Trophoblast cell (in vitro differentiated cells and primary cell): Measurements from ENCODE around the gene ADARB2.

ENCODE experiments used
- DNase-seq, 2 donors: peaks; one replicate each; pipeline ENCODE4 v3.0.0-alpha.2; 2016
- H2AFZ ChIP-seq: 2 replicates; pipeline ENCODE4 v1.6.1; 2013; ENCODE audit warnings: low read length, moderate library complexity, mild to moderate bottlenecking; ENCODE audit not compliant: insufficient read depth, poor library complexity
- H2AK5ac ChIP-seq: 2 replicates; pipeline ENCODE4 v1.6.1; 2013; ENCODE audit warnings: mild to moderate bottlenecking, low read length
- H2BK120ac ChIP-seq: 2 replicates; pipeline ENCODE4 v1.6.1; 2013; ENCODE audit warnings: low read length, mild to moderate bottlenecking, moderate library complexity; ENCODE audit not compliant: insufficient read depth, poor library complexity
- H2BK12ac ChIP-seq: 2 replicates; pipeline ENCODE4 v1.6.1; 2013; ENCODE audit warnings: mild to moderate bottlenecking, low read length, moderate library complexity
- H2BK5ac ChIP-seq: 2 replicates; pipeline ENCODE4 v1.6.1; 2013; ENCODE audit warnings: low read length, low read depth, moderate library complexity, mild to moderate bottlenecking; ENCODE audit not compliant: poor library complexity
- H3K14ac ChIP-seq: 2 replicates; pipeline ENCODE4 v1.6.1; 2013; ENCODE audit warnings: mild to moderate bottlenecking, low read length
- H3K18ac ChIP-seq: 2 replicates; pipeline ENCODE4 v1.6.1; 2013; ENCODE audit warnings: mild to moderate bottlenecking, low read length
- H3K23ac ChIP-seq: 2 replicates; pipeline ENCODE4 v1.6.1; 2013; ENCODE audit warnings: low read length
- H3K27ac ChIP-seq: 2 replicates; pipeline ENCODE4 v1.5.1; 2013; ENCODE audit warnings: low read depth, mild to moderate bottlenecking, inconsistent platforms, low read length, moderate library complexity
- H3K27me3 ChIP-seq: 2 replicates; pipeline ENCODE4 v1.6.1; 2013; ENCODE audit warnings: inconsistent platforms, mild to moderate bottlenecking, low read length, moderate library complexity; ENCODE audit not compliant: insufficient read depth
- H3K36me3 ChIP-seq, 2 experiments: 1 replicate in 1 of 2; 2 replicates in 1 of 2; pipeline ENCODE4 v1.6.1; 2013; ENCODE audit warnings: low read length in 2 of 2, mild to moderate bottlenecking in 2 of 2, moderate library complexity in 1 of 2; ENCODE audit not compliant: insufficient read depth in 2 of 2, control insufficient read depth in 1 of 2
- H3K4ac ChIP-seq: 2 replicates; pipeline ENCODE4 v1.6.1; 2013; ENCODE audit warnings: low read depth, mild to moderate bottlenecking, low read length, moderate library complexity
- H3K4me1 ChIP-seq, 2 experiments: 1 replicate in 1 of 2; 2 replicates in 1 of 2; pipeline ENCODE4 v1.6.1; 2013; ENCODE audit warnings: low read length in 2 of 2, mild to moderate bottlenecking in 2 of 2, moderate library complexity in 1 of 2; ENCODE audit not compliant: insufficient read depth in 2 of 2, control insufficient read depth in 1 of 2
- H3K4me2 ChIP-seq: 2 replicates; pipeline ENCODE4 v1.6.1; 2013; ENCODE audit warnings: inconsistent platforms, mild to moderate bottlenecking, low read length, moderate library complexity
- H3K4me3 ChIP-seq: 2 replicates; pipeline ENCODE4 v1.5.1; 2013; ENCODE audit warnings: mild to moderate bottlenecking, low read depth, low read length, inconsistent platforms
- H3K79me1 ChIP-seq: one replicate; pipeline ENCODE4 v1.6.1; 2013; ENCODE audit warnings: low read length
- H3K79me2 ChIP-seq: 2 replicates; pipeline ENCODE4 v1.6.1; 2013; ENCODE audit warnings: low read length, mild to moderate bottlenecking; ENCODE audit not compliant: control insufficient read depth, insufficient read depth, poor library complexity
- H3K9ac ChIP-seq: 2 replicates; pipeline ENCODE4 v1.6.1; 2013; ENCODE audit warnings: mild to moderate bottlenecking, low read length
- H3K9me3 ChIP-seq: 2 replicates; pipeline ENCODE4 v1.6.1; 2013; ENCODE audit warnings: low read depth, mild to moderate bottlenecking, control low read depth, inconsistent platforms, low read length; ENCODE audit not compliant: insufficient read depth
- H4K12ac ChIP-seq: 2 replicates; pipeline ENCODE4 v1.6.1; 2013; ENCODE audit warnings: low read depth, mild to moderate bottlenecking, low read length, moderate library complexity
- H4K8ac ChIP-seq: 2 replicates; pipeline ENCODE4 v1.6.1; 2013; ENCODE audit warnings: low read depth, mild to moderate bottlenecking, low read length, moderate library complexity
- H4K91ac ChIP-seq: one replicate; pipeline ENCODE4 v1.6.1; 2013; ENCODE audit warnings: low read depth, mild to moderate bottlenecking, low read length, moderate library complexity
- WGBS: extraction: QIAGEN DNeasy Blood & Tissue Kit; methylation state at CpG from one replicate; pipeline ENCODE4 v1.1.7; 2013; ENCODE audit warnings: missing lambda C conversion rate; ENCODE audit not compliant: insufficient read length, insufficient coverage; ENCODE audit errors: extremely low coverage; 5-methylcytosine and 5-hydroxymethylcytosine counted together

Gene ADARB2

DNA sequence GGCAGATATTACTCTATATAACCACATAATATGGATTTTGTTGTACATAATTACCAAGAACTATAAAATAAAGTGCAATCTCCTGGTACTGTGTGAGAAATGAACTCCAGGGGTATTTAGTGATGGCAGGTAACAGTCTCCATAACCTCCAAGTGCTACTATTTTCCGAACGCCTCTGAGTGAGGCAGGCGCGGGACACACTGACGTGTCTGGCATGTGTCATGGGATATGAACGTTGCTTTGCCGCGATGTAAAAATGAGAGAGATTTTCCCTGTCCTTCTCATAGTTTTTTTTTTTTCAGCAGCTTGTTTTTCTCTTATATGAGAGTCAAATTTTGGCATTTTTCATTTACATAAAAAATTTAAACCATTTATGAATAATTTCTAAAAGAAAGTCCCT is 3.6 kb downstream of the ADARB2 start:
- H2BK120ac ChIP-seq = no peak overlapping the region
- H3K79me1 ChIP-seq = no peaks in the 10 kb centered on the region
- H2BK5ac ChIP-seq = no peak overlapping the region
- no peak overlapping the region for H4K12ac ChIP-seq
- H2AFZ ChIP-seq = no peak overlapping the region
- peaks cover 21% of the 10 kb centered on the region for H3K27me3 ChIP-seq
- no peak overlapping the region for H3K4me3 ChIP-seq
- peaks cover 8% of the 10 kb centered on the region in 2 experiments for H3K4me1 ChIP-seq
- no peak overlapping the region for H3K4ac ChIP-seq
- no peaks in the 10 kb centered on the region for H3K36me3 ChIP-seq
- no peak overlapping the region for H2AK5ac ChIP-seq
- no peak overlapping the region for H3K14ac ChIP-seq
- H3K79me2 ChIP-seq = no peaks in the 10 kb centered on the region
- H4K8ac ChIP-seq = no peak overlapping the region
- H3K9ac ChIP-seq = no peak overlapping the region
- DNase-seq = no peak
- H3K27ac ChIP-seq = no peak overlapping the region
- no peak overlapping the region for H4K91ac ChIP-seq
- no peak overlapping the region for H3K23ac ChIP-seq
- no peak overlapping the region for H3K4me2 ChIP-seq
- no peak overlapping the region for H2BK12ac ChIP-seq
- H3K9me3 ChIP-seq = no peaks in the 10 kb centered on the region
- no CpG with 5 or more reads among the region's 8 CpGs for WGBS
- no peak overlapping the region for H3K18ac ChIP-seq

GRCh38 chr10:1732564-1732996 is 4.7 kb downstream of the ADARB2 start:
- Histone ChIP-seq H2BK5ac (no peak overlapping the region), H4K8ac (no peak overlapping the region), H3K4me3 (no peak overlapping the region), H3K23ac (no peak overlapping the region), H3K18ac (no peak overlapping the region), H3K27me3 (peaks cover 19% of the 10 kb centered on the region), H2BK12ac (no peak overlapping the region), H3K9ac (no peak overlapping the region), H3K4me2 (no peak overlapping the region), H3K9me3 (no peaks in the 10 kb centered on the region), H3K79me1 (no peaks in the 10 kb centered on the region), H2AK5ac (no peak overlapping the region), H3K14ac (no peak overlapping the region), H3K4ac (no peak overlapping the region), H3K36me3 (no peaks in the 10 kb centered on the region), H4K91ac (no peak overlapping the region), H4K12ac (no peak overlapping the region), H3K79me2 (no peaks in the 10 kb centered on the region), H3K4me1 (peaks cover 7 to 8% of the 10 kb centered on the region in 2 experiments), H2BK120ac (no peak overlapping the region), H2AFZ (no peak overlapping the region), H3K27ac (no peak overlapping the region)
- WGBS = no CpG with 5 or more reads among the region's 17 CpGs
- DNase-seq = no peak

DNA sequence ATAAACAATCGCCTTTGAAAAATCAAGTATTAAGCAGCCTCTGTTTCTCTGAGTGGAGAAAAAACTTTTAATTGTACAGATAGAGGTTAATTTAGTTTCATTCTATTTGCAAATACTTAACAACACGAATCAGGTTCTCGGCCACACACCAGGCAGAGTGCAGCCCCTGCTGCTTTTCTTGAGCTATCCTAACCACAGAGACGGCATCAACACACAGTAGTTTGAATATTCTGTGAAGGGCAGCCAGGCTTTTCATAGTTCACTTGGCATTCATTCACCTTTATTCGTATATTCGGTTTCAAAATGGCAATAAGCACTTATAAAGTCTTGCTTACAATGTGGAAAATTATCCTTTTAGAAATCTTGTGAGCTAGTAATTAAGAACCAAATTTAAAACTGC is 5.7 kb downstream of the ADARB2 start:
- H4K91ac ChIP-seq = no peak overlapping the region
- H3K79me2 ChIP-seq = no peaks in the 10 kb centered on the region
- no peak overlapping the region for H3K18ac ChIP-seq
- H3K4me2 ChIP-seq = no peak overlapping the region
- no peaks in the 10 kb centered on the region for H3K9me3 ChIP-seq
- H2AK5ac ChIP-seq = no peak overlapping the region
- H3K4ac ChIP-seq = no peak overlapping the region
- H2AFZ ChIP-seq = no peak overlapping the region
- no peak overlapping the region for H3K9ac ChIP-seq
- no CpG with 5 or more reads among the region's 6 CpGs for WGBS
- no peaks in the 10 kb centered on the region for H3K79me1 ChIP-seq
- no peak overlapping the region for H4K8ac ChIP-seq
- no peak overlapping the region for H3K14ac ChIP-seq
- no peak overlapping the region for H2BK5ac ChIP-seq
- peaks cover 2 to 3% of the 10 kb centered on the region in 2 experiments for H3K4me1 ChIP-seq
- no peak overlapping the region for H2BK120ac ChIP-seq
- no peaks in the 10 kb centered on the region for H3K36me3 ChIP-seq
- no peak overlapping the region for H3K27ac ChIP-seq
- no peak overlapping the region for H2BK12ac ChIP-seq
- H4K12ac ChIP-seq = no peak overlapping the region
- H3K23ac ChIP-seq = no peak overlapping the region
- no peak for DNase-seq
- no peak overlapping the region for H3K4me3 ChIP-seq
- peaks cover 11% of the 10 kb centered on the region for H3K27me3 ChIP-seq

DNA sequence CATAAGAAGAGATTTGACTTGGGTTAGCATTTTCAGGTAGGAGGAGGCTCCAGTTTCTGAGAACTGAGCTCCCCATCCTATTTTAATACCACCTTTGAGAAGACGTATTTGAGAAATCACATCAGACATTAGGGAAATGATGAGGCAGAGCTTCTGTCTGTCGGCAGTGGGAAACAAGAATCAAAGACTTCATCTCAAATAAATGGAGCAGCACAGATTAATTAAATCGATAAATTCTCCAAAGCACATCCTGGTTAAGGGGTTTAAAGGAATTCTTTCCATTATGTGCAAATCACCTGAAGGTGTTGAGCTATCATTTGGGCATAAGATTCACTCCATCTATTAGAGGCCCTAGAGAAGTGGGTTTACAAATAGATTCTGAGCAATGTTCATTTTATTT is 7.6 kb downstream of the ADARB2 start:
- Histone ChIP-seq H3K23ac (no peak overlapping the region), H3K4me2 (no peak overlapping the region), H3K79me2 (no peaks in the 10 kb centered on the region), H3K27me3 (no peaks in the 10 kb centered on the region), H4K91ac (no peak overlapping the region), H2AFZ (no peak overlapping the region), H2AK5ac (no peak overlapping the region), H2BK5ac (no peak overlapping the region), H2BK12ac (no peak overlapping the region), H3K14ac (no peak overlapping the region), H3K4me1 (no peaks in the 10 kb centered on the region), H2BK120ac (no peak overlapping the region), H3K18ac (no peak overlapping the region), H3K27ac (no peak overlapping the region), H3K4ac (no peak overlapping the region), H3K79me1 (no peaks in the 10 kb centered on the region), H3K4me3 (no peak overlapping the region), H3K9ac (no peak overlapping the region), H4K8ac (no peak overlapping the region), H4K12ac (no peak overlapping the region), H3K36me3 (no peaks in the 10 kb centered on the region), H3K9me3 (no peaks in the 10 kb centered on the region)
- WGBS = no CpG with 5 or more reads among the region's 3 CpGs
- no peak for DNase-seq
